Osteoblast (primary cell): ENCODE data around the gene KLF2. TPM values are rescaled to one million over a fixed set of nuclear protein-coding genes. Genes with fewer than 3 reads are reported as not detected.

Source experiments
- DNase-seq: peaks from one replicate; pipeline ENCODE4 v3.0.0; 2011; ENCODE audit warnings: low spot score, mixed read lengths; ENCODE audit not compliant: insufficient read length; ENCODE audit errors: missing footprints
- H2AFZ ChIP-seq: 2 replicates; pipeline ENCODE4 v1.6.0; 2011; ENCODE audit warnings: mild to moderate bottlenecking, low read length
- H3K27ac ChIP-seq: 2 replicates; pipeline ENCODE4 v1.5.1; 2011; ENCODE audit warnings: mild to moderate bottlenecking, low read depth, low read length, moderate library complexity
- H3K27me3 ChIP-seq: 2 replicates; pipeline ENCODE4 v1.6.0; 2012; ENCODE audit warnings: mild to moderate bottlenecking, control low read depth, inconsistent platforms, low read length, moderate library complexity; ENCODE audit not compliant: insufficient read depth
- H3K36me3 ChIP-seq: 2 replicates; pipeline ENCODE4 v1.5.1; 2011; ENCODE audit warnings: mild to moderate bottlenecking, low read length, control low read depth, moderate library complexity; ENCODE audit not compliant: insufficient read depth
- H3K4me1 ChIP-seq: 2 replicates; pipeline ENCODE4 v1.5.1; 2011; ENCODE audit warnings: mild to moderate bottlenecking, low read length, control low read depth, moderate library complexity; ENCODE audit not compliant: insufficient read depth
- H3K4me2 ChIP-seq: 2 replicates; pipeline ENCODE4 v1.6.0; 2011; ENCODE audit warnings: mild to moderate bottlenecking, low read length; ENCODE audit not compliant: insufficient read depth
- H3K4me3 ChIP-seq: fragments of 200-600 bp; sonication (generic); 3 replicates; pipeline ENCODE4 v1.5.1; 2012; ENCODE audit warnings: mild to moderate bottlenecking, low read length, inconsistent platforms; ENCODE audit not compliant: insufficient read depth
- H3K79me2 ChIP-seq: 2 replicates; pipeline ENCODE4 v1.6.0; 2012; ENCODE audit warnings: mild to moderate bottlenecking, low read length, control low read depth, inconsistent platforms; ENCODE audit not compliant: insufficient read depth
- H3K9me3 ChIP-seq: 2 replicates; pipeline ENCODE4 v1.5.1; 2011; ENCODE audit warnings: low read depth, low read length, control low read depth
- H4K20me1 ChIP-seq: 2 replicates; pipeline ENCODE4 v1.6.0; 2012; ENCODE audit warnings: mild to moderate bottlenecking, low read length, control low read depth; ENCODE audit not compliant: insufficient read depth
- total RNA-seq: library from RNA; depleted of rRNA; stranded (reverse); fragments of >200 nt; gene quantifications from 2 replicates; pipeline ENCODE4 v1.2.3, GENCODE V29; 2012
- TF ChIP-seq, protein P1 (sequence below): IDR thresholded peaks from 2 replicates; pipeline ENCODE4 v1.5.1; 2011; ENCODE audit warnings: mild to moderate bottlenecking, low read depth, low read length, moderate library complexity; ENCODE audit errors: extremely low read depth

The KLF2 gene
- 11.2 and 16.6 TPM in 2 replicates for total RNA-seq

DNA sequence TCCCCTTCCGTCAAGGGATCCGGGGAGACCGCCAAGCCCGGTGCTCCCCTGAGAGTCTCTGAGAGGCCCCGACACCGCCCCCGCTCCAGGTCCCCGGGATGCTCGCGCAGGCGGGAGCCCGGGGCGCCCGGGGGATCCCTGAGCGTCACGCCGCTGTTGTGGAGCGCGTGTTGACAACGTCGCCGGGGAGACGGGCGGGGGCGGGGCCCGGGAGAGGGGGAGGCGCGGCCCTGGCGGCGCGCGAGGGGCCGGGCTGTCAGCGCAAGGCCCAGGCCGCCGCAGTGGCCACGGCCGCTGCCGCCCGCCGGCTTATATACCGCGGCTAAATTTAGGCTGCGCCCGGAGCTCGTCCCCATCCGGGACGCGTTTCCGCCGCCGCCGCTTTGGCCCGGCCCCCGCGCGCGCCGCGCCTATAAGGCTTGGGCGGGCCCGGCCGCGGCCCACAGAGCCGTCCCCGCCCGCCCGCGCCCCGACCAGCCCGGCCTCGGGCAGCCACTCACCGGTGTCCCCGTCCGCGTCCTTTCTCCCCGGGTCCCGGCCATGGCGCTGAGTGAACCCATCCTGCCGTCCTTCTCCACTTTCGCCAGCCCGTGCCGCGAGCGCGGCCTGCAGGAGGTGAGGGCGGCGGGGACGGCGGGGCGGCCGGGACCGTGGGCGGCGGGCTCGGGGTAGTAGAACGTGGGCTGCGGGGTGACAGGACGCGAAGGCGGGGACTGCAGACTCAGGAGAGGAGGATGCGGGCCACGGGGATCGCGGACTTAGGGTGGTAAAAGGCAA, at the start of gene KLF2:
Gene KLF2, plus strand, starts transcription at position 443 of the 777 bp plus-strand sequence. Its CDS starts 98 bp downstream, at position 541.
- Histone ChIP-seq H3K4me1 (peaks cover 13% of the 10 kb centered on the region), H3K79me2 (peaks cover 21% of the 10 kb centered on the region)
- TF ChIP-seq, protein P1, sequence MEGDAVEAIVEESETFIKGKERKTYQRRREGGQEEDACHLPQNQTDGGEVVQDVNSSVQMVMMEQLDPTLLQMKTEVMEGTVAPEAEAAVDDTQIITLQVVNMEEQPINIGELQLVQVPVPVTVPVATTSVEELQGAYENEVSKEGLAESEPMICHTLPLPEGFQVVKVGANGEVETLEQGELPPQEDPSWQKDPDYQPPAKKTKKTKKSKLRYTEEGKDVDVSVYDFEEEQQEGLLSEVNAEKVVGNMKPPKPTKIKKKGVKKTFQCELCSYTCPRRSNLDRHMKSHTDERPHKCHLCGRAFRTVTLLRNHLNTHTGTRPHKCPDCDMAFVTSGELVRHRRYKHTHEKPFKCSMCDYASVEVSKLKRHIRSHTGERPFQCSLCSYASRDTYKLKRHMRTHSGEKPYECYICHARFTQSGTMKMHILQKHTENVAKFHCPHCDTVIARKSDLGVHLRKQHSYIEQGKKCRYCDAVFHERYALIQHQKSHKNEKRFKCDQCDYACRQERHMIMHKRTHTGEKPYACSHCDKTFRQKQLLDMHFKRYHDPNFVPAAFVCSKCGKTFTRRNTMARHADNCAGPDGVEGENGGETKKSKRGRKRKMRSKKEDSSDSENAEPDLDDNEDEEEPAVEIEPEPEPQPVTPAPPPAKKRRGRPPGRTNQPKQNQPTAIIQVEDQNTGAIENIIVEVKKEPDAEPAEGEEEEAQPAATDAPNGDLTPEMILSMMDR = no peak

DNA sequence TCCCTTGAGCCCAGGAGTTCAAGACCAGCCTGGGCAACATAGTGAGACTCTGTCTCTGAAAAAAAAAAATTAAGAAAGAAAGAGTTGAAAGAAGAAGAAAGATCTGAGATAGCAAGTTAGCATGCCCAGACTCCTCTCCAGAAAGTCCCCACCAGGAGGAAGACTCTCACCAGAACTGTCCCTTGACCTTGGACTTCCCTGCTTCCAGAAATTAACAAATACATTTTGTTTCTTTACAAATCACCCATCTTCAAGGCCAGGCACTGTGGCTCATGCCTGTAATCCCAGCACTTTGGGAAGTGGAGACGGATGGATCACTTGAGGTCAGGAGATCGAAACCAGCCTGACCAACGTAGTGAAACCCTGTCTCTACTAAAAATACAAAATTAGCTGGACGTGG, 44.3 kb upstream of the KLF2 start:
- no peak overlapping the region for H3K4me2 ChIP-seq
- peaks cover 14% of the 10 kb centered on the region for H3K27me3 ChIP-seq
- peaks cover 20% of the 10 kb centered on the region for H3K4me1 ChIP-seq
- TF ChIP-seq, protein P1 = no peak
- no peaks in the 10 kb centered on the region for H3K79me2 ChIP-seq
- no peak overlapping the region for H3K4me3 ChIP-seq
- H4K20me1 ChIP-seq = no peaks in the 10 kb centered on the region
- peak; percentile 8 for DNase-seq
- H3K27ac ChIP-seq = no peak overlapping the region
- H2AFZ ChIP-seq = no peak overlapping the region
- no peaks in the 10 kb centered on the region for H3K36me3 ChIP-seq
- no peaks in the 10 kb centered on the region for H3K9me3 ChIP-seq

More for the DNA sequence above, at the start of gene KLF2:
- DNase-seq = peak; percentile 100
- Histone ChIP-seq H3K4me3 (peak within 1 kb of the TSS; percentile 91), H3K36me3 (peaks cover 23% of the 10 kb centered on the region), H3K27me3 (no peaks in the 10 kb centered on the region), H3K4me2 (peak within 1 kb of the TSS; percentile 84), H3K27ac (peak within 1 kb of the TSS; percentile 80), H3K9me3 (no peaks in the 10 kb centered on the region), H2AFZ (no peak within 1 kb of the TSS), H4K20me1 (peaks cover 25% of the 10 kb centered on the region)

DNA sequence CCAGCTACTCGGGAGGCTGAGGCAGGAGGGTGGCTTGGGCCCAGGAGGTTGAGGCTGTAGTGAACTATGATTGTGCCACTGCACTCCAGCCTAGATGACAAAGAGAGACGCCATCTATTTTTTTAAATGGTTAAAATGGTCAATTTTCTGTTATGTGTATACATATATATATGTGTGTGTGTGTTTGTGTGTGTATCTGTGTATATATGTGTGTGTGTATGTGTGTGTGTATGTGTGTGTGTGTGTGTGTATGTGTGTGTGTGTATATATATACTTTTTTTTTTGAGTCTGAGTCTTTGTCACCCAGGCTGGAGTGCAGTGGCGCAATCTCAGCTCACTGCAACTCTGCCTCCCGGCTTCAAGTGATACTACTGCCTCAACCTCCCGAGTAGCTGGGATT, 42.9 kb upstream of the KLF2 start:
- Histone ChIP-seq H2AFZ (no peak overlapping the region), H3K9me3 (no peaks in the 10 kb centered on the region), H4K20me1 (no peaks in the 10 kb centered on the region), H3K4me2 (no peak overlapping the region), H3K27me3 (peaks cover 20% of the 10 kb centered on the region), H3K36me3 (no peaks in the 10 kb centered on the region), H3K4me1 (peaks cover 27% of the 10 kb centered on the region), H3K79me2 (no peaks in the 10 kb centered on the region), H3K4me3 (no peak overlapping the region), H3K27ac (no peak overlapping the region)
- DNase-seq = no peak
- TF ChIP-seq, protein P1 = no peak

DNA sequence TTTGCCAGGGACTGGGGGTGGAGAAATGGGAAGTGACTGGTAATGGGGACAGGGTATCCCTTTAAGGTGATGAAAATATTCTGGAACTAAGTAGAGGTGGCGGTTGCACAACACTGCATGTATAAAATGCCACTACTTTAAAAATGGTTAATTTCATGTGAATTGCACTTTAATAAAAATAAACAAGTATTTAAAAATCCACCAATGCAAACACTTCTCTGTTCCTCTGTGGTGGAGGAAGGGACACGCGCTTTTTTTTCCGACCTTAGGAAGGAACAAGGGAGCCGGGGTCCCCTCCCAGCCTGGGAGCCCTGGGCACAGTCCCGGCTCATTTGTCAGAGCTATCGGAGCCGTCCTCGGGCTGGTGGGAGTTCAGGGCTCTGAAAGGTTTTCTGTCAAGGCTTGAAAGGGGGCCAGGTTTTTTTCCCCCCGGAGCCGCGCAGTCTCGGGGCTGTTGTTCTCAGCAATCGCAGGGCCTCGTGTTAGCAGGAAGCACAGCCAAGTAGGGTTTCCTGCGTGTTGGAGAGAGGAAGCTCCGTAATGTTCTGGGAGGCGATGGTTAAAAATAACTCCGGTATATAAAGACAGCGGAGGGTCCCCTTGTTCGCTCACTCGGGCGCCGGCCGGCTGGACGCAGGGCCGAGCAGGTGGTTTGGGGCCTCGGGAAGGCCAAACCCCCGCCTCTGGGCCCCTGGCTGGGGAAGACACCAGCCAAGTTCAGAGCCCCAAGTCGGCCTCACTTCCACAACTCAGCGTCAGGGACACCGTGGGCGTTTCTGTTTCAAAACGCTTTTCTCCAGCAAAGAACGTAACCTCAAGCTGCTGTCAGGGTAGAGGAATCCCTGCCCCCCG, 41.2 kb upstream of the KLF2 start:
- Histone ChIP-seq H3K27ac (peak overlapping the region; percentile 76), H4K20me1 (no peaks in the 10 kb centered on the region), H3K27me3 (peaks cover 18% of the 10 kb centered on the region), H3K4me2 (peak overlapping the region; percentile 67), H3K4me1 (peaks cover 27% of the 10 kb centered on the region), H3K9me3 (no peaks in the 10 kb centered on the region), H2AFZ (peak overlapping the region; percentile 88), H3K4me3 (peak overlapping the region; percentile 65), H3K36me3 (no peaks in the 10 kb centered on the region), H3K79me2 (no peaks in the 10 kb centered on the region)
- TF ChIP-seq, protein P1 = no peak
- peak; percentile 91 for DNase-seq
